ENCODE measurements around the gene CAPN7.

Gene CAPN7

GRCh38 chr3:15301761-15302160, 95.7 kb downstream of the CAPN7 start:
- no peak overlapping the region for H3K9ac ChIP-seq (ENCODE audit: low read depth, low read length)
- H3K27me3 ChIP-seq (ENCODE audit: insufficient read depth, low read length) = no peaks in the 10 kb centered on the region
- no peaks in the 10 kb centered on the region for H3K9me3 ChIP-seq (ENCODE audit: insufficient read depth, low read depth, low read length)
- peaks cover 4% of the 10 kb centered on the region; the same call in 1 of the 2 replicates for H3K36me3 ChIP-seq (ENCODE audit: insufficient read depth, low read length)
- WGBS = 96% methylated on average over 7 of the region's 7 CpGs
- peaks cover 4% of the 10 kb centered on the region; the same call in 1 of the 2 replicates for H3K4me1 ChIP-seq (ENCODE audit: insufficient read depth, low read length)
- no peak overlapping the region for H3K27ac ChIP-seq (ENCODE audit: low read depth, low read length)
- H3K4me3 ChIP-seq (ENCODE audit: low read length) = no peak overlapping the region
